Natural killer cell (primary cell): ENCODE data around the gene VARS2. TPM values are rescaled to one million over a fixed set of nuclear protein-coding genes. Genes with fewer than 3 reads are reported as not detected.

Experiments
- ATAC-seq, 3 donors: fragments of 150-1000 bp in 2 of 3; fragments of 200-7000 bp in 1 of 3; cut with Tn5 transposase; 1 replicate in 1 of 3; 2 replicates in 2 of 3; pipeline ENCODE4 v1.10.0; 2021; ENCODE audit warnings: mild to moderate bottlenecking in 2 of 3, moderate library complexity in 2 of 3
- DNase-seq, 2 donors: peaks; one replicate each; pipeline versions ENCODE4 v3.0.0 to v3.0.0-alpha.2; 2013 to 2021; ENCODE audit warnings: mixed read lengths in 1 of 2
- H3K27ac ChIP-seq: one replicate; pipeline ENCODE4 v1.5.1; 2013; ENCODE audit warnings: mild to moderate bottlenecking, low read length
- H3K27me3 ChIP-seq: one replicate; pipeline ENCODE4 v1.6.1; 2013; ENCODE audit warnings: low read length; ENCODE audit not compliant: control insufficient read depth, insufficient read depth
- H3K36me3 ChIP-seq: one replicate; pipeline ENCODE4 v1.6.1; 2013; ENCODE audit warnings: low read length; ENCODE audit not compliant: control insufficient read depth, insufficient read depth
- H3K4me1 ChIP-seq: one replicate; pipeline ENCODE4 v1.6.1; 2013; ENCODE audit warnings: low read length; ENCODE audit not compliant: control insufficient read depth, insufficient read depth
- H3K4me3 ChIP-seq: one replicate; pipeline ENCODE4 v1.5.1; 2013; ENCODE audit warnings: low read length
- H3K9me3 ChIP-seq: one replicate; pipeline ENCODE4 v1.6.1; 2013; ENCODE audit warnings: low read length; ENCODE audit not compliant: control insufficient read depth, insufficient read depth
- H3K27ac Mint-ChIP-seq, 2 donors: one replicate each; pipeline ENCODE4 v1.8.0; 2022; ENCODE audit warnings: mild to moderate bottlenecking in 2 of 2, mixed read lengths in 2 of 2, moderate library complexity in 1 of 2
- H3K27me3 Mint-ChIP-seq, 2 donors: one replicate each; pipeline ENCODE4 v1.8.0; 2022; ENCODE audit warnings: low read depth in 2 of 2, mixed read lengths in 2 of 2
- H3K36me3 Mint-ChIP-seq: one replicate; pipeline ENCODE4 v1.8.0; 2022; ENCODE audit warnings: mixed read lengths
- H3K4me1 Mint-ChIP-seq, 2 donors: one replicate each; pipeline ENCODE4 v1.8.0; 2022; ENCODE audit warnings: mixed read lengths in 2 of 2
- H3K4me3 Mint-ChIP-seq: one replicate; pipeline ENCODE4 v1.8.0; 2022; ENCODE audit warnings: mild to moderate bottlenecking, moderate library complexity, mixed read lengths
- H3K9me3 Mint-ChIP-seq, 2 donors: one replicate each; pipeline ENCODE4 v1.8.0; 2022; ENCODE audit warnings: mixed read lengths in 2 of 2
- CTCF ChIP-seq: fragments of 200-600 bp; IDR thresholded peaks from one replicate; pipeline ENCODE4 v1.8.0; 2022; ENCODE audit warnings: antibody characterized with exemption
- WGBS: methylation state at CpG from one replicate; pipeline ENCODE4 v1.1.7; 2013; ENCODE audit warnings: missing lambda C conversion rate; ENCODE audit not compliant: insufficient coverage; 5-methylcytosine and 5-hydroxymethylcytosine counted together
- intact Hi-C: fragments of 100-400 bp; cut with micrococcal nuclease; formaldehyde crosslinking; loops from one replicate; pipeline ENCODE4 v1.14.2; 2022
- total RNA-seq, 4 donors: library from RNA; stranded (reverse); fragments of 120-200 nt in 1 of 4; gene quantifications; one replicate each; pipeline versions ENCODE4 v1.2.3 to v1.2.4, GENCODE V29; 2013 to 2022

VARS2 gene
- total RNA-seq, 3 donors from 2014 or later (not counting 1 experiment from before 2014, with no cell fraction given), result 16.9 to 36.7 (median 24.5) TPM

DNA sequence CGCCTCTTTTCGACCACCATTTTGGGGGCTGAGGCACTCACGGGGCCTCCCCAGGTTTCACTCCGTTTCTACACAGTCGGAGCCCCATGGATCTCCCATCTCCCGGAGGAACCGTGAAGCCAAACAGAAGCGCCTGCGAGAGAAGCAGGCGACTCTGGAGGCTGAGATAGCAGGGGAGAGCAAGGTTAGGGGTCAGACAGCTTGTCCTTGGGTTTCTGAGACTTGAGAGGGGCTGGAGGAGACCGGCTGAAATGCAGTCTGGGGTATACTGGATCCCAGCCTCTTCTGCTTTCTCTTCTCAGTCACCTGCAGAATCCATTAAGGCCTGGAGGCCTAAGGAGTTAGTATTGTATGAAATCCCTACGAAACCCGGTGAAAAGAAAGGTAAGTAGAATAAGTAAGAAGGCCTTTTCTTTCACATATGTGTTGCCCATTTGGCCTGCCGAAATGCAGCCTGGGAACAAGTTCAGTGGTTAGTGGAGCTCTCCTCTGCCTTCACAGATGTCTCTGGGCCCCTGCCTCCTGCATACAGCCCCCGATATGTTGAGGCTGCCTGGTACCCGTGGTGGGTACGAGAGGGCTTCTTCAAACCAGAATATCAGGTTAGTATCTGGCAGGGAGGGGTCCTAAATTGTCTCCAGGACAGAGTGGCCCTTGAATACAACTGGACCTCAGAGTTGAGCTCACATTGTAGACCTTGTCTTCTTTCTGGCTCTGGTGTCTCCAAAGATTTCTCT lies 984 bp downstream of the VARS2 start:
- H3K4me1 Mint-ChIP-seq, result peaks cover 16 to 33% of the 10 kb centered on the region in 2 donors
- H3K36me3 Mint-ChIP-seq, result peaks cover 6% of the 10 kb centered on the region

GRCh38 chr6:30915591-30915946 lies 1.5 kb downstream of the VARS2 start:
- 37% methylated on average over 5 of the region's 5 CpGs for WGBS
- Histone ChIP-seq H3K4me3 (no peak overlapping the region), H3K4me1 (peaks cover 14% of the 10 kb centered on the region), H3K27ac (no peak overlapping the region), H3K36me3 (peaks cover 33% of the 10 kb centered on the region), H3K9me3 (no peaks in the 10 kb centered on the region), H3K27me3 (no peaks in the 10 kb centered on the region)
- Mint-ChIP-seq H3K27me3 (no peaks in the 10 kb centered on the region), H3K36me3 (peaks cover 6% of the 10 kb centered on the region), H3K27ac (peak overlapping the region; percentile 3 to 41), H3K4me1 (peaks cover 16 to 33% of the 10 kb centered on the region in 2 donors), H3K4me3 (peak overlapping the region; percentile 93), H3K9me3 (no peaks in the 10 kb centered on the region)
- TF ChIP-seq CTCF, result peak; percentile 17
- peak in 1 of 2 donors; percentile 62 for DNase-seq
- intact Hi-C loops, result loop anchor here (10.0 kb wide), 1 partner anchor 169 kb away; no protein-coding TSS in a partner anchor
- no peak for ATAC-seq

More for the DNA sequence above, 984 bp downstream of the VARS2 start:
- no peaks in the 10 kb centered on the region for H3K9me3 ChIP-seq
- TF ChIP-seq CTCF, result no peak
- peak overlapping the region; percentile 93 for H3K4me3 Mint-ChIP-seq
- H3K4me1 ChIP-seq, result peaks cover 14% of the 10 kb centered on the region
- no peaks in the 10 kb centered on the region for H3K27me3 Mint-ChIP-seq
- H3K27ac Mint-ChIP-seq, result peak overlapping the region; percentile 73 to 85
- DNase-seq (peak in 1 of 2 donors; percentile 14), ATAC-seq (no peak)
- peaks cover 30% of the 10 kb centered on the region for H3K36me3 ChIP-seq
- peak overlapping the region; percentile 65 for H3K4me3 ChIP-seq
- H3K27me3 ChIP-seq, result no peaks in the 10 kb centered on the region
- intact Hi-C loops, result loop anchor here (10.0 kb wide), 1 partner anchor 170 kb away; no protein-coding TSS in a partner anchor
- 68% methylated on average over 17 of the region's 17 CpGs for WGBS
- H3K9me3 Mint-ChIP-seq, result no peaks in the 10 kb centered on the region
- no peak overlapping the region for H3K27ac ChIP-seq

GRCh38 chr6:30917041-30917440 lies 3.0 kb downstream of the VARS2 start:
- DNase-seq (no peak), ATAC-seq (no peak)
- H3K27me3 Mint-ChIP-seq, result no peaks in the 10 kb centered on the region
- Histone ChIP-seq H3K4me3 (no peak overlapping the region), H3K4me1 (peaks cover 14% of the 10 kb centered on the region), H3K36me3 (peaks cover 37% of the 10 kb centered on the region), H3K9me3 (no peaks in the 10 kb centered on the region), H3K27ac (no peak overlapping the region), H3K27me3 (no peaks in the 10 kb centered on the region)
- H3K4me3 Mint-ChIP-seq, result no peak overlapping the region
- WGBS, result 97% methylated on average over 7 of the region's 7 CpGs
- no peak for TF ChIP-seq CTCF
- H3K9me3 Mint-ChIP-seq, result no peaks in the 10 kb centered on the region
- no peak overlapping the region for H3K27ac Mint-ChIP-seq
- intact Hi-C loops, result loop anchor here (10.0 kb wide), 1 partner anchor 168 kb away; no protein-coding TSS in a partner anchor
- H3K36me3 Mint-ChIP-seq, result peaks cover 6% of the 10 kb centered on the region
- H3K4me1 Mint-ChIP-seq, result peaks cover 16 to 33% of the 10 kb centered on the region in 2 donors
